HepG2 (cell line): Measurements from ENCODE around the gene SETD1B. TPM values are rescaled to one million over a fixed set of nuclear protein-coding genes. Genes with fewer than 3 reads are reported as not detected.

ENCODE experiments used
- SALL1 ChIP-seq: sonication (generic); formaldehyde crosslinking; IDR thresholded peaks from 2 replicates; pipeline ENCODE4 v1.8.0; 2022; ENCODE audit warnings: mild to moderate bottlenecking, missing genetic modification reagents
- ZNF547 ChIP-seq: sonication (generic); formaldehyde crosslinking; IDR thresholded peaks from 2 replicates; pipeline ENCODE4 v1.5.1; 2020; ENCODE audit warnings: mild to moderate bottlenecking, missing genetic modification reagents
- ZNF564 ChIP-seq: sonication (generic); formaldehyde crosslinking; IDR thresholded peaks from 2 replicates; pipeline ENCODE4 v1.8.1; 2023; ENCODE audit warnings: mild to moderate bottlenecking, missing genetic modification reagents
- ZNF747 ChIP-seq: sonication (generic); formaldehyde crosslinking; IDR thresholded peaks from 2 replicates; pipeline ENCODE4 v1.8.1; 2023; ENCODE audit warnings: missing genetic modification reagents, mild to moderate bottlenecking, borderline replicate concordance
- ZNF772 ChIP-seq: sonication (generic); formaldehyde crosslinking; IDR thresholded peaks from 2 replicates; pipeline ENCODE4 v1.5.0; 2020; ENCODE audit warnings: mild to moderate bottlenecking, missing genetic modification reagents
- polyA plus RNA-seq, 8 experiments: library from polyadenylated mRNA; depleted of rRNA in 3 of 8; stranded (reverse) in 7 of 8; unstranded in 1 of 8; fragments of >200 nt; fragmentation: Illumina TruSeq in 4 of 8; extraction: Trizol in 4 of 8; gene quantifications; 2 replicates each; pipeline versions ENCODE4 v1.2.1 to v1.2.3, GENCODE V29; 2011 to 2016; ENCODE audit warnings: low read depth in 4 of 8, missing spikeins in 1 of 8, mixed read lengths in 1 of 8; ENCODE audit not compliant: insufficient read depth in 1 of 8
- total RNA-seq, 5 experiments: library from RNA; depleted of rRNA; stranded (reverse); fragments of >200 nt; fragmentation: Illumina TruSeq; extraction: Trizol; gene quantifications; 2 replicates each; pipeline ENCODE4 v1.2.3, GENCODE V29; 2016; ENCODE audit warnings: low read depth in 1 of 5
- TF ChIP-seq, protein P1 (sequence below): sonication (generic); formaldehyde crosslinking; IDR thresholded peaks from 2 replicates; pipeline ENCODE4 v1.5.0; 2020; ENCODE audit warnings: mild to moderate bottlenecking, missing genetic modification reagents, moderate library complexity
- TF ChIP-seq, protein P2 (sequence below): sonication (generic); formaldehyde crosslinking; IDR thresholded peaks from 2 replicates; pipeline ENCODE4 v1.4.0; 2020; ENCODE audit warnings: missing genetic modification reagents, borderline replicate concordance
- TF ChIP-seq, protein P3 (sequence below): sonication (generic); formaldehyde crosslinking; IDR thresholded peaks from 2 replicates; pipeline ENCODE4 v1.5.0; 2020; ENCODE audit warnings: missing genetic modification reagents, mild to moderate bottlenecking, borderline replicate concordance
- TF ChIP-seq, protein P4 (sequence below): sonication (generic); formaldehyde crosslinking; IDR thresholded peaks from 2 replicates; pipeline ENCODE4 v1.4.0; 2020; ENCODE audit warnings: mild to moderate bottlenecking, missing genetic modification reagents
- TF ChIP-seq, protein P5 (sequence below), 2 experiments: sonication (generic) in 1 of 2; formaldehyde crosslinking in 1 of 2; IDR thresholded peaks; 2 replicates each; pipeline versions ENCODE4 v1.4.0 to v1.6.1; 2018 to 2020; ENCODE audit warnings: missing genetic modification reagents in 2 of 2, borderline replicate concordance in 1 of 2, low read depth in 1 of 2, mild to moderate bottlenecking in 1 of 2, missing biosample characterization in 1 of 2

SETD1B gene
- total and polyA plus RNA-seq, 2 of the 13 experiments (the other 11 are each of a cell fraction or from before 2014, with no cell fraction given), result 1.1 to 1.4 TPM

DNA sequence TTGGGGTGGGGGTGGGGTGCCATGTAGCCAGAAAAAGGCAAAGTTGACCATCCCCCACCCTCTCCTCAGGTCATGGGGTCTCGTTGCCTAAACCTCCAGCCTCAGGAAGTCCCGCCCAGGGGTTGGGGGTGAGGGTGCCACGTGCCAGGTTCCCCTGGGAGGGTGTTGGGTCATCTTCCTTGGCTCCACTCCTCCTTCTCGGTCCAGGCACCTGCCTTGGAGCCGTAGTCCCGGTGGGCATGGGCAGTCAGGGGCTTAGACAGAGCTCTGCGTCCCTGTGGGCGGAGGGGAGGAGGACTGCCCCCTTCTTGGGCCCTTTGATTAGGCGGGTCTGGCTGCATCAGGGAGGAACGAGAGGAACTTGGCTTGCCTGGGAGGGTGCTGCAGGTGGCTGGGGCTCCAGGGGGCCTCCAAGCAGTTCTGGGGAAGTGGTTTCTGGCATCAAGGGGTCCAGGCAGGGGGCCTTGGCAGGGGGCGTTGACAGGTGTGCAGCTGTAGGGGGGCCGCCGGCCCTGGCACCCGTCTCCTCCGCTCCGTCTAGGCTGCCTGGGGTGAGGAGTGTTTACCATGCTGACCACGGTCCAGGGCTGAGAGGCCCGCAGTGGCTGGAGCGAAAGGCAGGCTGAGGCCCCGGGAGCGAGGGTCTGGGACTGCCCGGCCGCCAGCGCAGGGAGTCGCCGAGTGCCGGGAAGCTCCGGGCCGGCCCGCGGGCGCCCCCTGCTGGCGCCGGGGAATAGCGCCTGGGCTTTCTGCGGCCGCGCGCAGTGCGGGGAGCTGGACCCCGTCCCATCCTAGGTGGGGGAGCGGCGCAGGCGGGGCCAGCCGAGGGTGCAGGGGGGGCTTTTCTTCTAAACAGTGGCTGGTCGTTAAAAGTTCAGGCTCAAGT lies 7.9 kb downstream of the SETD1B start (continued):
- TF ChIP-seq, protein P1, sequence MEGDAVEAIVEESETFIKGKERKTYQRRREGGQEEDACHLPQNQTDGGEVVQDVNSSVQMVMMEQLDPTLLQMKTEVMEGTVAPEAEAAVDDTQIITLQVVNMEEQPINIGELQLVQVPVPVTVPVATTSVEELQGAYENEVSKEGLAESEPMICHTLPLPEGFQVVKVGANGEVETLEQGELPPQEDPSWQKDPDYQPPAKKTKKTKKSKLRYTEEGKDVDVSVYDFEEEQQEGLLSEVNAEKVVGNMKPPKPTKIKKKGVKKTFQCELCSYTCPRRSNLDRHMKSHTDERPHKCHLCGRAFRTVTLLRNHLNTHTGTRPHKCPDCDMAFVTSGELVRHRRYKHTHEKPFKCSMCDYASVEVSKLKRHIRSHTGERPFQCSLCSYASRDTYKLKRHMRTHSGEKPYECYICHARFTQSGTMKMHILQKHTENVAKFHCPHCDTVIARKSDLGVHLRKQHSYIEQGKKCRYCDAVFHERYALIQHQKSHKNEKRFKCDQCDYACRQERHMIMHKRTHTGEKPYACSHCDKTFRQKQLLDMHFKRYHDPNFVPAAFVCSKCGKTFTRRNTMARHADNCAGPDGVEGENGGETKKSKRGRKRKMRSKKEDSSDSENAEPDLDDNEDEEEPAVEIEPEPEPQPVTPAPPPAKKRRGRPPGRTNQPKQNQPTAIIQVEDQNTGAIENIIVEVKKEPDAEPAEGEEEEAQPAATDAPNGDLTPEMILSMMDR, result peak; percentile 70
- TF ChIP-seq, protein P2, sequence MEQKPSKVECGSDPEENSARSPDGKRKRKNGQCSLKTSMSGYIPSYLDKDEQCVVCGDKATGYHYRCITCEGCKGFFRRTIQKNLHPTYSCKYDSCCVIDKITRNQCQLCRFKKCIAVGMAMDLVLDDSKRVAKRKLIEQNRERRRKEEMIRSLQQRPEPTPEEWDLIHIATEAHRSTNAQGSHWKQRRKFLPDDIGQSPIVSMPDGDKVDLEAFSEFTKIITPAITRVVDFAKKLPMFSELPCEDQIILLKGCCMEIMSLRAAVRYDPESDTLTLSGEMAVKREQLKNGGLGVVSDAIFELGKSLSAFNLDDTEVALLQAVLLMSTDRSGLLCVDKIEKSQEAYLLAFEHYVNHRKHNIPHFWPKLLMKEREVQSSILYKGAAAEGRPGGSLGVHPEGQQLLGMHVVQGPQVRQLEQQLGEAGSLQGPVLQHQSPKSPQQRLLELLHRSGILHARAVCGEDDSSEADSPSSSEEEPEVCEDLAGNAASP, result peak; percentile 9; the same call in 1 of the 2 replicates
- TF ChIP-seq, protein P3, sequence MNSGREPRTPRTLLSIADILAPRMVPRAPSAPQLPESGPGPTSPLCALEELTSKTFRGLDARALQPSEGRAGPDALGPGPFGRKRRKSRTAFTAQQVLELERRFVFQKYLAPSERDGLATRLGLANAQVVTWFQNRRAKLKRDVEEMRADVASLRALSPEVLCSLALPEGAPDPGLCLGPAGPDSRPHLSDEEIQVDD, result 0 out of 2 replicates have a peak, but pooled peaks have one; percentile 42
- TF ChIP-seq, protein P4, sequence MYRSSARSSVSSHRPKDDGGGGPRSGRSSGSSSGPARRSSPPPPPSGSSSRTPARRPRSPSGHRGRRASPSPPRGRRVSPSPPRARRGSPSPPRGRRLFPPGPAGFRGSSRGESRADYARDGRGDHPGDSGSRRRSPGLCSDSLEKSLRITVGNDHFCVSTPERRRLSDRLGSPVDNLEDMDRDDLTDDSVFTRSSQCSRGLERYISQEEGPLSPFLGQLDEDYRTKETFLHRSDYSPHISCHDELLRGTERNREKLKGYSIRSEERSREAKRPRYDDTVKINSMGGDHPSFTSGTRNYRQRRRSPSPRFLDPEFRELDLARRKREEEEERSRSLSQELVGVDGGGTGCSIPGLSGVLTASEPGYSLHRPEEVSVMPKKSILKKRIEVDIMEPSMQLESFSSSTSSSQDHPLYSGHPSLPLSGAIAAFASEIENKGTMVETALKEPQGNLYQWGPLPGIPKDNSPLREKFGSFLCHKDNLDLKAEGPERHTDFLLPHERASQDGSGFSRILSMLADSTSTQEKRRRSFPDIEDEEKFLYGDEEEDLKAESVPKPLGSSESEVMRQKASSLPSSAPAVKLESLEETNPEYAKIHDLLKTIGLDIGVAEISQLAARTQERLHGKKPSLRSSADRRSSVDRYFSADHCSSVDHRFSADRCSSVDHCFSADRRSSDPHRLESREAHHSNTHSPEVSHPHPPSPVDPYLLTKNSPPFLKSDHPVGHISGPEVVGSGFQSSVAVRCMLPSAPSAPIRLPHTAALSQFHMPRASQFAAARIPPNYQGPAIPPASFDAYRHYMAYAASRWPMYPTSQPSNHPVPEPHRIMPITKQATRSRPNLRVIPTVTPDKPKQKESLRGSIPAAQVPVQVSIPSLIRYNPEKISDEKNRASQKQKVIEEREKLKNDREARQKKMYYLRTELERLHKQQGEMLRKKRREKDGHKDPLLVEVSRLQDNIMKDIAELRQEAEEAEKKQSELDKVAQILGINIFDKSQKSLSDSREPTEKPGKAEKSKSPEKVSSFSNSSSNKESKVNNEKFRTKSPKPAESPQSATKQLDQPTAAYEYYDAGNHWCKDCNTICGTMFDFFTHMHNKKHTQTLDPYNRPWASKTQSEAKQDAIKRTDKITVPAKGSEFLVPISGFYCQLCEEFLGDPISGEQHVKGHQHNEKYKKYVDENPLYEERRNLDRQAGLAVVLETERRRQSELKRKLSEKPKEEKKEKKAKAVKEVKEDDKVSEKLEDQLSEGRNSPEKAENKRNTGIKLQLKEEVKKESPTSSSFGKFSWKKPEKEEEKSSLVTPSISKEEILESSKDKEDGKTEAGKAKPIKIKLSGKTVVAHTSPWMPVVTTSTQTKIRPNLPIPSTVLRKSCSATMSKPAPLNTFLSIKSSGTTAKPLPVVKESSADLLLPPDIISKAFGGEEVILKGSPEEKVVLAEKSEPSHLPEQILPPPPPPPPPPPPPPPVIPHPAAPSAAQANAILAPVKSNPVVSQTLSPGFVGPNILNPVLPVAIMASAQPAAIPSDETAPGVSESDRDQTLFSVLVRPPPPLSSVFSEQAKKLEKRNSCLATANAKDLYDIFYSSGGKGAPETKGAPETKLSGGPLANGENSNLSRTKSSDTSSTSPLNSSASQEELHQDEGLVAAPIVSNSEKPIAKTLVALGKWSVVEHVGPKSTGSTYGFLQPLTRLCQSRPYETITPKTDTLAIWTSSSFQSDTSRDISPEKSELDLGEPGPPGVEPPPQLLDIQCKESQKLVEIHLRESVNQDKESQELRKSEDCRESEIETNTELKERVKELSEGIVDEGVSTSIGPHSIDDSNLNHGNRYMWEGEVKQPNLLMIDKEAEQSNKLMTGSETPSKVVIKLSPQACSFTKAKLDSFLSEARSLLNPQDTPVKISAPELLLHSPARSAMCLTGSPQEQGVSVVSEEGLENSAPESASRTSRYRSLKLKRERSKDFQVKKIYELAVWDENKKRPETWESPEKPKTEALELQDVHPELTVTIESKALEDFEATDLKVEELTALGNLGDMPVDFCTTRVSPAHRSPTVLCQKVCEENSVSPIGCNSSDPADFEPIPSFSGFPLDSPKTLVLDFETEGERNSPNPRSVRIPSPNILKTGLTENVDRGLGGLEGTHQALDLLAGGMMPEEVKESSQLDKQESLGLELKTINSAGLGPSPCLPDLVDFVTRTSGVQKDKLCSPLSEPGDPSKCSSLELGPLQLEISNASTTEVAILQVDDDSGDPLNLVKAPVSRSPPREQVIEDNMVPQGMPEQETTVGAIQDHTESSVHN (CRISPR knock-in tag), result no peak
- TF ChIP-seq ZNF547 (CRISPR knock-in tag) (peak; percentile 15; the same call in 1 of the 2 replicates), SALL1 (CRISPR knock-in tag) (peak; percentile 53), ZNF747 (peak; percentile 27; the same call in 1 of the 2 replicates), ZNF772 (CRISPR knock-in tag) (0 out of 2 replicates have a peak, but pooled peaks have one; percentile 31), ZNF564 (CRISPR knock-in tag) (peak; percentile 98; the same call in 1 of the 2 replicates)
- TF ChIP-seq, protein P5, sequence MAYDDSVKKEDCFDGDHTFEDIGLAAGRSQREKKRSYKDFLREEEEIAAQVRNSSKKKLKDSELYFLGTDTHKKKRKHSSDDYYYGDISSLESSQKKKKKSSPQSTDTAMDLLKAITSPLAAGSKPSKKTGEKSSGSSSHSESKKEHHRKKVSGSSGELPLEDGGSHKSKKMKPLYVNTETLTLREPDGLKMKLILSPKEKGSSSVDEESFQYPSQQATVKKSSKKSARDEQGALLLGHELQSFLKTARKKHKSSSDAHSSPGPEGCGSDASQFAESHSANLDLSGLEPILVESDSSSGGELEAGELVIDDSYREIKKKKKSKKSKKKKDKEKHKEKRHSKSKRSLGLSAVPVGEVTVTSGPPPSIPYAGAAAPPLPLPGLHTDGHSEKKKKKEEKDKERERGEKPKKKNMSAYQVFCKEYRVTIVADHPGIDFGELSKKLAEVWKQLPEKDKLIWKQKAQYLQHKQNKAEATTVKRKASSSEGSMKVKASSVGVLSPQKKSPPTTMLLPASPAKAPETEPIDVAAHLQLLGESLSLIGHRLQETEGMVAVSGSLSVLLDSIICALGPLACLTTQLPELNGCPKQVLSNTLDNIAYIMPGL (CRISPR knock-in tag; IDR thresholded peaks at IDR 0.05; ENCODE audit: borderline replicate concordance in 1 of 2, low read depth in 1 of 2), result peak; percentile 75 to 92; a peak in 3 of 4 replicates
